Measurements from ENCODE around the gene MPHOSPH8.

The MPHOSPH8 gene, protein sequence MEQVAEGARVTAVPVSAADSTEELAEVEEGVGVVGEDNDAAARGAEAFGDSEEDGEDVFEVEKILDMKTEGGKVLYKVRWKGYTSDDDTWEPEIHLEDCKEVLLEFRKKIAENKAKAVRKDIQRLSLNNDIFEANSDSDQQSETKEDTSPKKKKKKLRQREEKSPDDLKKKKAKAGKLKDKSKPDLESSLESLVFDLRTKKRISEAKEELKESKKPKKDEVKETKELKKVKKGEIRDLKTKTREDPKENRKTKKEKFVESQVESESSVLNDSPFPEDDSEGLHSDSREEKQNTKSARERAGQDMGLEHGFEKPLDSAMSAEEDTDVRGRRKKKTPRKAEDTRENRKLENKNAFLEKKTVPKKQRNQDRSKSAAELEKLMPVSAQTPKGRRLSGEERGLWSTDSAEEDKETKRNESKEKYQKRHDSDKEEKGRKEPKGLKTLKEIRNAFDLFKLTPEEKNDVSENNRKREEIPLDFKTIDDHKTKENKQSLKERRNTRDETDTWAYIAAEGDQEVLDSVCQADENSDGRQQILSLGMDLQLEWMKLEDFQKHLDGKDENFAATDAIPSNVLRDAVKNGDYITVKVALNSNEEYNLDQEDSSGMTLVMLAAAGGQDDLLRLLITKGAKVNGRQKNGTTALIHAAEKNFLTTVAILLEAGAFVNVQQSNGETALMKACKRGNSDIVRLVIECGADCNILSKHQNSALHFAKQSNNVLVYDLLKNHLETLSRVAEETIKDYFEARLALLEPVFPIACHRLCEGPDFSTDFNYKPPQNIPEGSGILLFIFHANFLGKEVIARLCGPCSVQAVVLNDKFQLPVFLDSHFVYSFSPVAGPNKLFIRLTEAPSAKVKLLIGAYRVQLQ

DNA sequence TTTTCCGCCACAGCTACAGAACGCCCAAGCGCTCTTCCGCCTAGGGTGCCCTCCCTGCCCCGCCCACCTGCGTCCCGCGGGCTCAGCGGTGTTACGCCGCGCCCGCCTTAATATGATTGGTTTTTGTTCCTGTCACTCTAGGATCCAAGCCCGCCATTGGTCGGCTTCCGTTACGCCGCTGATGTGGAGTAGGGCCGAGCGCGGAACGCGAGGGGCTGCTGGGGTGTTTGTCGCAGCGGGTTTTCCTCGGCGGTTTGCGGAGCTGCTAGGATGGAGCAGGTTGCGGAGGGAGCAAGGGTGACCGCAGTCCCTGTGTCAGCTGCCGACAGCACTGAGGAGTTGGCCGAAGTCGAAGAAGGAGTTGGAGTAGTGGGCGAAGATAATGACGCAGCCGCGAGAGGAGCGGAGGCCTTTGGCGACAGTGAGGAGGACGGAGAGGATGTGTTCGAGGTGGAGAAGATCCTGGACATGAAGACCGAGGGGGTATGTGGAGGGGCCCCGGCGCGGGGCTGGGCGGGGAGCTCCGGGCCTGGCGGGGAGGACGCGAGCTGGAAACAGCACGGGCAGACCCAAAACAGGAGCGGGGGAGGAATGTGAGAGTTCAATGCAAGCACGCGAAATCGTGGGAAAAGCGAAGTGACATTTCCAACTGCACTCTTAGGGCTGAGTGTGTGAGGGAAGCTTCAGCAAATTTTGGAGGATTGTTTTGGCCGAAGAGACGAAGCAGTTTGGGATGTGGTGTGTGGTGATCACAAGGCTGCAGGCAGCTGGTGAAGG is at the start of gene MPHOSPH8:
TSS of gene MPHOSPH8 (plus strand) at position 181 of the 777 bp plus-strand sequence. CDS start at position 271, 90 bp downstream.
- Histone ChIP-seq H3K9me3 (ENCODE audit: low read length) (peaks cover 1% of the 10 kb centered on the region), H3K36me3 (ENCODE audit: insufficient read depth, low read length) (peaks cover 5% of the 10 kb centered on the region), H3K4me3 (ENCODE audit: low read length) (peak within 1 kb of the TSS; percentile 95), H3K27me3 (ENCODE audit: insufficient read depth, low read length) (no peaks in the 10 kb centered on the region), H3K4me1 (ENCODE audit: insufficient read depth, low read length) (peaks cover 12% of the 10 kb centered on the region), H2AFZ (ENCODE audit: low read depth, low read length) (peak within 1 kb of the TSS; percentile 69)

DNA sequence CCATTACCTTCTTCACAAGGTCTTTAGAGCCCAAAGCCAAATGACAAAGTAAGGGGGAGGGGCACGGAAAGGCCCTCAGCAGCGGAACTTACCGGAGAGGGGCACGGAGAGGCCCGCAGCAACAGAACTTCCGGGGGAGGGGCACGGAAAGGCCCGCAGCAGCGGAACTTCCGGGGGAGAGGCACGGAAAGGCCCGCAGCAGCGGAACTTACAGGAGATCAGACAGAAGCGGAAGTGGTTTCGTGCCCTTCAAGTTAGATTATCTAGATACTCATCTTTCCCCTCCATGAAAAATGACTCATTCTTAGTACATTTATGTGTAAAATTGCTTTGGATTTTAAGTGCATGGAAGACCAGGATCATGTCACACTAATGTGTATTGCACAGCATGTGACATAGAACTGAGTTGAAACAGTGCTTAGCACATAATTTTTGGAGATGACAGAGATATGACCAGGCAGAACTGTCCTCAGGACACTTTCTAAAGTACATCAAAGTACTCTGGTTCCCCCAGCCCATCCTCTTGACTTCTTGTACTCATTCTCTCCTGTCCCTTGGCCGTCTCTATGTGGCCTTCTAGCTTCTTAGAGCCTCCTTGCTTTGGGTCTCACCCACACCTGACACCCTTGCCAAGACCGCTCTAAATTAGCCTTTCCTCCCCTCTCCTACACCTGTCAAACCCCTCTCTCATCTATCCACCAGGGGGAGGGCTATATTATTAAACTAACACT is 46.4 kb upstream of the MPHOSPH8 start:
- Histone ChIP-seq H2AFZ (ENCODE audit: low read depth, low read length) (no peak overlapping the region), H3K4me1 (ENCODE audit: insufficient read depth, low read length) (no peaks in the 10 kb centered on the region), H3K36me3 (ENCODE audit: insufficient read depth, low read length) (no peaks in the 10 kb centered on the region), H3K9me3 (ENCODE audit: low read length) (no peaks in the 10 kb centered on the region), H3K4me3 (ENCODE audit: low read length) (no peak overlapping the region), H3K27me3 (ENCODE audit: insufficient read depth, low read length) (peaks cover 7% of the 10 kb centered on the region)

- Histone ChIP-seq H3K4me1 (ENCODE audit: insufficient read depth, low read length) (no peaks in the 10 kb centered on the region), H3K36me3 (ENCODE audit: insufficient read depth, low read length) (no peaks in the 10 kb centered on the region), H3K4me3 (ENCODE audit: low read length) (no peak overlapping the region), H3K27me3 (ENCODE audit: insufficient read depth, low read length) (peaks cover 7% of the 10 kb centered on the region), H2AFZ (ENCODE audit: low read depth, low read length) (no peak overlapping the region), H3K9me3 (ENCODE audit: low read length) (no peaks in the 10 kb centered on the region)
Measured at GRCh38 chr13:19587635-19588300, 45.7 kb upstream of the MPHOSPH8 start.

DNA sequence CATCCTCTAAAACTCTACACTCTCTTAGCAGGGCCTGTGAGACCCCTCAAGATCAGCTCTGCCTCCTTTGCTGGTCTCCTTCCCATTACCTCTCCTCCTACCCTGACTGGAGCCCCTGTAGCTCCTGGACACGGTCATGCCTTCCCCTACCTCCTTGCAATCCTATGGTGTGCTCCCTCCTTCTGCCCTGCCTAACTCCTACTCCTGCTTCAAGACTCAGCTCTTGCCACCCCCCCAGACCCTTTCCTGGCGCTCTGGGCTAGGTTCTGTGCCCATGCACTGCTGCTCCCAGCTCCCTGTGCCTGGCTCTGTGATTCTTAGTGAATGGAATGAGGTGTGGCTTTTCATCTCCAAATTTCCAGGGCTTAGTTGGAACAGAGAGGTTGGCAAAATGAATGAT is 44.1 kb upstream of the MPHOSPH8 start:
- Histone ChIP-seq H3K36me3 (ENCODE audit: insufficient read depth, low read length) (no peaks in the 10 kb centered on the region), H3K27me3 (ENCODE audit: insufficient read depth, low read length) (peaks cover 7% of the 10 kb centered on the region), H3K4me1 (ENCODE audit: insufficient read depth, low read length) (no peaks in the 10 kb centered on the region), H2AFZ (ENCODE audit: low read depth, low read length) (no peak overlapping the region), H3K9me3 (ENCODE audit: low read length) (no peaks in the 10 kb centered on the region), H3K4me3 (ENCODE audit: low read length) (no peak overlapping the region)

GRCh38 chr13:19590423-19590822 is 43.0 kb upstream of the MPHOSPH8 start:
- Histone ChIP-seq H3K9me3 (ENCODE audit: low read length) (no peaks in the 10 kb centered on the region), H3K4me3 (ENCODE audit: low read length) (no peak overlapping the region), H2AFZ (ENCODE audit: low read depth, low read length) (no peak overlapping the region), H3K27me3 (ENCODE audit: insufficient read depth, low read length) (peaks cover 7% of the 10 kb centered on the region), H3K36me3 (ENCODE audit: insufficient read depth, low read length) (no peaks in the 10 kb centered on the region), H3K4me1 (ENCODE audit: insufficient read depth, low read length) (no peaks in the 10 kb centered on the region)

DNA sequence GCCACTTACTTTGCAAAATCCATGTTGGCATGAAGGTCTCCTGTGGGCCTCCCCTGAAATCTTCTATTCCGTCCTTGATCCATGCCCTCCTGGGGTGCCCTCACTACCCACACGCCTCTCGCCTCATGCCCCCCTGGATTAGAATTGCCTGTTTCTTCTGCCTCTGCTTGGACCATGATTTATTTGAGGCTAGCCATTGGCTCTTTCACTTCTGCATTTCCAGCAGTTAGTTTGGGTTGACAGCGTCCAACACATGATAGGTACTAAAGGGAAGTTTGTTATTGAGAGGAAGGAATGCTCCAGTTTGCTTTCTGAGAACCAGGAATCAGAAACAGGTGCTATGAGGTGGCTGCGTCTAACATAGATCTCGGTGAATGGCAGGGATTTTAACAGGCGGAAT is 41.6 kb upstream of the MPHOSPH8 start:
- H3K36me3 ChIP-seq (ENCODE audit: insufficient read depth, low read length), result no peaks in the 10 kb centered on the region
- no peak overlapping the region for H2AFZ ChIP-seq (ENCODE audit: low read depth, low read length)
- no peaks in the 10 kb centered on the region for H3K4me1 ChIP-seq (ENCODE audit: insufficient read depth, low read length)
- no peaks in the 10 kb centered on the region for H3K9me3 ChIP-seq (ENCODE audit: low read length)
- peaks cover 7% of the 10 kb centered on the region for H3K27me3 ChIP-seq (ENCODE audit: insufficient read depth, low read length)
- H3K4me3 ChIP-seq (ENCODE audit: low read length), result no peak overlapping the region

DNA sequence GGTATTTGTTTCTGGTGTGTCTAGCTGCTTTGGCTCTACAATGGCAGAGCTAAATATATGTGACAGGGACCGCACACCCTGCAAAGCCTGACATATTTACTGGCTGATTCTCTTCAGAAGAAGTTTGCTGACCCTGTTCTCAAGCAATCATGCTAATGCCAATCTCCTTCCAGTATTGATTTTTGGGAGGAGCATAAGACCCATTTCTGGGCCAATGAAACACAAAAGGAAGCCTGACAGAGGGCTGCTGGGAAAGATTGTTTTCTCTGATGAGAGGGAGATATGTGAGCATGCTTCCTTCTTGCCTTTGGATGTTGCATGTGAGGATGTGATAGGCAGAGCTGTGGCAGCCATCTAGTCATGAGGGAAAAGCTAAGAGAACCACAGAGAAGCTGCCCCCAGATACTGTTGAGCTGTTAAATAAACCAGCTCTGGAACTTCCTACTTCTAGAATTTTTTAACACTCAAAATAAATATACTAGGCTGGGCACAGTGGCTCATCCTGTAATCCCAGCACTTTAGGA is 40.7 kb upstream of the MPHOSPH8 start:
- Histone ChIP-seq H3K4me1 (ENCODE audit: insufficient read depth, low read length) (no peaks in the 10 kb centered on the region), H3K36me3 (ENCODE audit: insufficient read depth, low read length) (no peaks in the 10 kb centered on the region), H3K9me3 (ENCODE audit: low read length) (no peaks in the 10 kb centered on the region), H3K4me3 (ENCODE audit: low read length) (no peak overlapping the region), H2AFZ (ENCODE audit: low read depth, low read length) (no peak overlapping the region), H3K27me3 (ENCODE audit: insufficient read depth, low read length) (peaks cover 7% of the 10 kb centered on the region)

- H3K4me1 ChIP-seq (ENCODE audit: insufficient read depth, low read length), result no peaks in the 10 kb centered on the region
- H3K27me3 ChIP-seq (ENCODE audit: insufficient read depth, low read length), result peaks cover 4% of the 10 kb centered on the region
- H3K9me3 ChIP-seq (ENCODE audit: low read length), result no peaks in the 10 kb centered on the region
- H3K4me3 ChIP-seq (ENCODE audit: low read length), result no peak overlapping the region
- no peak overlapping the region for H2AFZ ChIP-seq (ENCODE audit: low read depth, low read length)
- H3K36me3 ChIP-seq (ENCODE audit: insufficient read depth, low read length), result no peaks in the 10 kb centered on the region
Measured at GRCh38 chr13:19596086-19596485, 37.4 kb upstream of the MPHOSPH8 start.

- Histone ChIP-seq H3K36me3 (ENCODE audit: insufficient read depth, low read length) (no peaks in the 10 kb centered on the region), H3K9me3 (ENCODE audit: low read length) (no peaks in the 10 kb centered on the region), H3K4me3 (ENCODE audit: low read length) (no peak overlapping the region), H2AFZ (ENCODE audit: low read depth, low read length) (no peak overlapping the region), H3K4me1 (ENCODE audit: insufficient read depth, low read length) (peaks cover 3% of the 10 kb centered on the region), H3K27me3 (ENCODE audit: insufficient read depth, low read length) (no peaks in the 10 kb centered on the region)
Measured at GRCh38 chr13:19596960-19597361, 36.5 kb upstream of the MPHOSPH8 start.

DNA sequence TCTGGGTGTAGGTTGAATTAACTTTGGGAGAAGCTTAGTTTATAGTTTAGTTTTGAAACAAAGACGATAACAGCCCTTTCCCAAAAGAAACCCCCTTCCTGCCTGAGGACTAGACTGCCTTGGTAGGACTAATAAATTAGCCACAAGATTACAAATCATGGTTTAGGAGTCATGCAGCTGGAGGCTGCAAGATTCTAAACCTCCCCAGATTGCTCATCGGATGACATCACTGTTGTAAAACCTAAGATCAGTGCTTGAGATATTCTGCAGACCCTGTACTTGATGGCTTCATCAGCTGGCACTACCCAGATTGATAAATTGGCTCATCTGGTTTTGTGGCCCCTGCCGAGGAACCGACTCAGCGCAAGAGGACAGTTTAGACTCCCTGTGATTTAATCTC is 35.9 kb upstream of the MPHOSPH8 start:
- no peaks in the 10 kb centered on the region for H3K27me3 ChIP-seq (ENCODE audit: insufficient read depth, low read length)

DNA sequence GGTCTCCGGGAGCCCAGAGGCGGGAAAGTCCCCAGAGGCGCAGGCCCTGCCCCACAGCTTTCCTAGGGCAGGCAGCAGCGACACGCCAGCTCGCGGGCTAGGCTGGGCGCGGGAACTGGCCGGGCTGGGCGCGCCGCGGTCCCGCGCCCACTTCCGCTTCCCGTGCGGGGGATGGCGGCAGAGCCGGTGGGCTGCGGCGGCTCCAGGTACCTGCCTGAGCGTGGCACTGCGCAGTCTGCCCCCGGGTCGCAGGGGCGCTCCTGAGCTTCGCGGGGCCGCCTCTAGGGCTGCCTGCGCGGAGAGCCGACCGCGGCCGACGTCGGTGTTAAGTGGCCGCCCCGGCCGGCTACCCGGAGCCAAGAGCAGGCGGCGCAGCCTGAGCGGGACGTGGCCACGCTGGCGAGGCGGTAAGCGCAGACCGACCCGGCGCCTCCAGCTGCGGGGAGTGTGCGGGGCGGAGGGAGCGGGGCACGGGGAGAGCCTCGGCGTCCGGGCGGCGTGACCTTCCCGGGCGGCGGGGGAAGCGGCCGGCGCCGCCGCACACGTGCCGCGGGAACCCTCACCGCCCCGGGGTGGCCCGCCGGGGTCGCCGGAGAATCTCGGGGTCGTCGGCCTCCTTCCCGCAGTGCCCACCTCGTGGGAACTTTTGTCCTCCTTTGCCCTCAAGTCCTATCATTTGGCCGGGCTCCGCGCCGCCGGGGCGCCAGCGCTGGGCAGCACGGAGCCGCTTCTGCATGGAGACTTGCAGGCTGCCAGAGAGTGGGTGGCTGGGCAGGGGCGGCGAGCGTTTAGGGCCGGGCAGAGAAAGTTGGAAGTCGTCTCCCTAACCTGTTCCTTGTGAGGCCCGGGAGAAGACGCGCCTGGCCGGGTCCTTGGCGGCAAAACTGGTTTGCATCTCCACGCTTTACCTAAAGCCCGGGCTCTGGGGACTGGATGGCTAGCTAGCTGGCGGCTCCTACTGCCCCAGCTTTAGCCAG is 31.4 kb upstream of the MPHOSPH8 start:
- Histone ChIP-seq H3K36me3 (ENCODE audit: insufficient read depth, low read length) (no peaks in the 10 kb centered on the region), H3K9me3 (ENCODE audit: low read length) (peaks cover 7% of the 10 kb centered on the region), H3K4me3 (ENCODE audit: low read length) (peak overlapping the region; percentile 65), H3K27me3 (ENCODE audit: insufficient read depth, low read length) (no peaks in the 10 kb centered on the region), H2AFZ (ENCODE audit: low read depth, low read length) (peak overlapping the region; percentile 99), H3K4me1 (ENCODE audit: insufficient read depth, low read length) (peaks cover 3% of the 10 kb centered on the region)

More for the DNA sequence above, 35.9 kb upstream of the MPHOSPH8 start:
- Histone ChIP-seq H2AFZ (ENCODE audit: low read depth, low read length) (no peak overlapping the region), H3K36me3 (ENCODE audit: insufficient read depth, low read length) (no peaks in the 10 kb centered on the region), H3K4me1 (ENCODE audit: insufficient read depth, low read length) (peaks cover 3% of the 10 kb centered on the region), H3K4me3 (ENCODE audit: low read length) (no peak overlapping the region), H3K9me3 (ENCODE audit: low read length) (no peaks in the 10 kb centered on the region)
